ENCODE results near the gene SLC39A10.

Gene SLC39A10

GRCh38 chr2:195656859-195657633 lies at the start of gene SLC39A10:
Gene SLC39A10, plus strand, starts transcription at chr2:195657226. Its CDS starts 22,817 bp downstream, at chr2:195680043.
- peak; percentile 98 for DNase-seq (ENCODE audit: low spot score)
- peak within 1 kb of the TSS; percentile 95 for H3K4me3 Mint-ChIP-seq
- peaks cover 36% of the 10 kb centered on the region for H3K36me3 Mint-ChIP-seq (ENCODE audit: low read depth)
- H3K27me3 Mint-ChIP-seq (ENCODE audit: low read depth): peaks cover 8% of the 10 kb centered on the region
- H3K27ac Mint-ChIP-seq: peak within 1 kb of the TSS; percentile 99
- H3K9me3 Mint-ChIP-seq: no peaks in the 10 kb centered on the region
- H3K4me1 Mint-ChIP-seq (ENCODE audit: low read depth): peaks cover 25% of the 10 kb centered on the region

- Mint-ChIP-seq H3K36me3 (ENCODE audit: low read depth) (peaks cover 2% of the 10 kb centered on the region), H3K27ac (no peak overlapping the region), H3K9me3 (peaks cover 4% of the 10 kb centered on the region), H3K4me1 (ENCODE audit: low read depth) (peaks cover 15% of the 10 kb centered on the region), H3K4me3 (no peak overlapping the region), H3K27me3 (ENCODE audit: low read depth) (no peaks in the 10 kb centered on the region)
- DNase-seq (ENCODE audit: low spot score): no peak
Observed at GRCh38 chr2:195608768-195609454, 48.1 kb upstream of the SLC39A10 start.

GRCh38 chr2:195610717-195611116 lies 46.3 kb upstream of the SLC39A10 start:
- no peak for DNase-seq (ENCODE audit: low spot score)
- H3K27me3 Mint-ChIP-seq (ENCODE audit: low read depth): no peaks in the 10 kb centered on the region
- H3K4me1 Mint-ChIP-seq (ENCODE audit: low read depth): peaks cover 11% of the 10 kb centered on the region
- no peak overlapping the region for H3K27ac Mint-ChIP-seq
- peaks cover 4% of the 10 kb centered on the region for H3K9me3 Mint-ChIP-seq
- peaks cover 2% of the 10 kb centered on the region for H3K36me3 Mint-ChIP-seq (ENCODE audit: low read depth)
- no peak overlapping the region for H3K4me3 Mint-ChIP-seq

- Mint-ChIP-seq H3K27me3 (ENCODE audit: low read depth) (no peaks in the 10 kb centered on the region), H3K4me3 (no peak overlapping the region), H3K9me3 (peaks cover 4% of the 10 kb centered on the region), H3K4me1 (ENCODE audit: low read depth) (peaks cover 9% of the 10 kb centered on the region), H3K27ac (no peak overlapping the region), H3K36me3 (ENCODE audit: low read depth) (no peaks in the 10 kb centered on the region)
- DNase-seq (ENCODE audit: low spot score): no peak
Observed at GRCh38 chr2:195612611-195613495, 44.2 kb upstream of the SLC39A10 start.

- Mint-ChIP-seq H3K9me3 (peaks cover 4% of the 10 kb centered on the region), H3K4me3 (no peak overlapping the region), H3K27ac (no peak overlapping the region), H3K36me3 (ENCODE audit: low read depth) (no peaks in the 10 kb centered on the region), H3K4me1 (ENCODE audit: low read depth) (peaks cover 5% of the 10 kb centered on the region), H3K27me3 (ENCODE audit: low read depth) (no peaks in the 10 kb centered on the region)
- no peak for DNase-seq (ENCODE audit: low spot score)
Observed at GRCh38 chr2:195613922-195614321, 43.1 kb upstream of the SLC39A10 start.

GRCh38 chr2:195619590-195619989 lies 37.4 kb upstream of the SLC39A10 start:
- Mint-ChIP-seq H3K27me3 (ENCODE audit: low read depth) (no peaks in the 10 kb centered on the region), H3K4me1 (ENCODE audit: low read depth) (peaks cover 8% of the 10 kb centered on the region), H3K36me3 (ENCODE audit: low read depth) (no peaks in the 10 kb centered on the region), H3K9me3 (no peaks in the 10 kb centered on the region), H3K4me3 (no peak overlapping the region), H3K27ac (no peak overlapping the region)
- no peak for DNase-seq (ENCODE audit: low spot score)

GRCh38 chr2:195620501-195620900 lies 36.5 kb upstream of the SLC39A10 start:
- no peaks in the 10 kb centered on the region for H3K36me3 Mint-ChIP-seq (ENCODE audit: low read depth)
- H3K4me1 Mint-ChIP-seq (ENCODE audit: low read depth): peaks cover 8% of the 10 kb centered on the region
- no peak overlapping the region for H3K4me3 Mint-ChIP-seq
- no peak overlapping the region for H3K27ac Mint-ChIP-seq
- no peak for DNase-seq (ENCODE audit: low spot score)
- no peaks in the 10 kb centered on the region for H3K9me3 Mint-ChIP-seq
- no peaks in the 10 kb centered on the region for H3K27me3 Mint-ChIP-seq (ENCODE audit: low read depth)

GRCh38 chr2:195622966-195623365 lies 34.1 kb upstream of the SLC39A10 start:
- peaks cover 17% of the 10 kb centered on the region for H3K4me1 Mint-ChIP-seq (ENCODE audit: low read depth)
- no peaks in the 10 kb centered on the region for H3K36me3 Mint-ChIP-seq (ENCODE audit: low read depth)
- no peak for DNase-seq (ENCODE audit: low spot score)
- no peaks in the 10 kb centered on the region for H3K9me3 Mint-ChIP-seq
- no peak overlapping the region for H3K27ac Mint-ChIP-seq
- no peaks in the 10 kb centered on the region for H3K27me3 Mint-ChIP-seq (ENCODE audit: low read depth)
- H3K4me3 Mint-ChIP-seq: no peak overlapping the region

GRCh38 chr2:195626507-195626906 lies 30.5 kb upstream of the SLC39A10 start:
- no peak for DNase-seq (ENCODE audit: low spot score)

GRCh38 chr2:195628666-195629065 lies 28.4 kb upstream of the SLC39A10 start:
- H3K27ac Mint-ChIP-seq: no peak overlapping the region
- no peak overlapping the region for H3K4me3 Mint-ChIP-seq
- no peaks in the 10 kb centered on the region for H3K36me3 Mint-ChIP-seq (ENCODE audit: low read depth)
- H3K4me1 Mint-ChIP-seq (ENCODE audit: low read depth): peaks cover 20% of the 10 kb centered on the region
- H3K27me3 Mint-ChIP-seq (ENCODE audit: low read depth): no peaks in the 10 kb centered on the region
- no peak for DNase-seq (ENCODE audit: low spot score)
- H3K9me3 Mint-ChIP-seq: no peaks in the 10 kb centered on the region

More at GRCh38 chr2:195626507-195626906, 30.5 kb upstream of the SLC39A10 start:
- no peaks in the 10 kb centered on the region for H3K36me3 Mint-ChIP-seq (ENCODE audit: low read depth)
- no peaks in the 10 kb centered on the region for H3K9me3 Mint-ChIP-seq
- peaks cover 15% of the 10 kb centered on the region for H3K4me1 Mint-ChIP-seq (ENCODE audit: low read depth)
- H3K27me3 Mint-ChIP-seq (ENCODE audit: low read depth): no peaks in the 10 kb centered on the region
- no peak overlapping the region for H3K4me3 Mint-ChIP-seq
- no peak overlapping the region for H3K27ac Mint-ChIP-seq

GRCh38 chr2:195632856-195633572 lies 24.0 kb upstream of the SLC39A10 start:
- H3K4me1 Mint-ChIP-seq (ENCODE audit: low read depth): peaks cover 10% of the 10 kb centered on the region
- no peak overlapping the region for H3K27ac Mint-ChIP-seq
- H3K9me3 Mint-ChIP-seq: no peaks in the 10 kb centered on the region
- H3K36me3 Mint-ChIP-seq (ENCODE audit: low read depth): no peaks in the 10 kb centered on the region
- no peaks in the 10 kb centered on the region for H3K27me3 Mint-ChIP-seq (ENCODE audit: low read depth)
- DNase-seq (ENCODE audit: low spot score): no peak
- H3K4me3 Mint-ChIP-seq: no peak overlapping the region

GRCh38 chr2:195633573-195633870 lies 23.5 kb upstream of the SLC39A10 start:
- Mint-ChIP-seq H3K4me3 (no peak overlapping the region), H3K9me3 (no peaks in the 10 kb centered on the region), H3K36me3 (ENCODE audit: low read depth) (no peaks in the 10 kb centered on the region), H3K27ac (no peak overlapping the region), H3K27me3 (ENCODE audit: low read depth) (no peaks in the 10 kb centered on the region), H3K4me1 (ENCODE audit: low read depth) (peaks cover 10% of the 10 kb centered on the region)
- DNase-seq (ENCODE audit: low spot score): no peak

- no peaks in the 10 kb centered on the region for H3K36me3 Mint-ChIP-seq (ENCODE audit: low read depth)
Observed at GRCh38 chr2:195633974-195634373, 23.1 kb upstream of the SLC39A10 start.

More at GRCh38 chr2:195633974-195634373, 23.1 kb upstream of the SLC39A10 start:
- DNase-seq (ENCODE audit: low spot score): no peak
- no peaks in the 10 kb centered on the region for H3K9me3 Mint-ChIP-seq
- no peak overlapping the region for H3K27ac Mint-ChIP-seq
- H3K4me3 Mint-ChIP-seq: no peak overlapping the region
- peaks cover 10% of the 10 kb centered on the region for H3K4me1 Mint-ChIP-seq (ENCODE audit: low read depth)
- H3K27me3 Mint-ChIP-seq (ENCODE audit: low read depth): no peaks in the 10 kb centered on the region
